HL-60 (cell line): ENCODE data around the gene PNLIPRP3.

ENCODE experiments used
- DNase-seq, 2 experiments: peaks; one replicate each; pipeline ENCODE4 v3.0.0-alpha.2; 2010 to 2020; ENCODE audit warnings: low read depth in 1 of 2, low spot score in 1 of 2
- H3K27ac ChIP-seq: fragments of 250-450 bp; sonication (Bioruptor Pico); replicated peaks from 2 replicates; pipeline ENCODE4 v1.5.1; 2020; ENCODE audit warnings: mild to moderate bottlenecking, moderate library complexity
- H3K27me3 ChIP-seq: fragments of 250-450 bp; sonication (Bioruptor Pico); 2 replicates; pipeline ENCODE4 v1.5.1; 2021; ENCODE audit warnings: mild to moderate bottlenecking, moderate library complexity; ENCODE audit not compliant: insufficient read depth, poor library complexity, severe bottlenecking
- H3K4me3 ChIP-seq: replicated peaks from 2 replicates; pipeline ENCODE4 v1.5.1; 2011; ENCODE audit warnings: mild to moderate bottlenecking, control low read depth, low read length; ENCODE audit not compliant: insufficient read depth
- CTCF ChIP-seq: IDR thresholded peaks from one replicate; pipeline ENCODE4 v1.5.1; 2011; ENCODE audit warnings: low read length, control low read depth, inconsistent platforms; ENCODE audit not compliant: insufficient read depth
- GABPA ChIP-seq: IDR thresholded peaks from 2 replicates; pipeline ENCODE4 v1.6.1; 2012; ENCODE audit warnings: low read depth
- POLR2AphosphoS5 ChIP-seq: IDR thresholded peaks from 2 replicates; pipeline ENCODE4 v1.6.1; 2012; ENCODE audit warnings: low read depth
- REST ChIP-seq: IDR thresholded peaks from 2 replicates; pipeline ENCODE4 v1.6.1; 2012; ENCODE audit warnings: low read depth; ENCODE audit not compliant: insufficient replicate concordance
- SPI1 ChIP-seq: IDR thresholded peaks from 2 replicates; pipeline ENCODE4 v1.6.1; 2012; ENCODE audit warnings: low read depth, mild to moderate bottlenecking, borderline replicate concordance

The PNLIPRP3 gene

DNA sequence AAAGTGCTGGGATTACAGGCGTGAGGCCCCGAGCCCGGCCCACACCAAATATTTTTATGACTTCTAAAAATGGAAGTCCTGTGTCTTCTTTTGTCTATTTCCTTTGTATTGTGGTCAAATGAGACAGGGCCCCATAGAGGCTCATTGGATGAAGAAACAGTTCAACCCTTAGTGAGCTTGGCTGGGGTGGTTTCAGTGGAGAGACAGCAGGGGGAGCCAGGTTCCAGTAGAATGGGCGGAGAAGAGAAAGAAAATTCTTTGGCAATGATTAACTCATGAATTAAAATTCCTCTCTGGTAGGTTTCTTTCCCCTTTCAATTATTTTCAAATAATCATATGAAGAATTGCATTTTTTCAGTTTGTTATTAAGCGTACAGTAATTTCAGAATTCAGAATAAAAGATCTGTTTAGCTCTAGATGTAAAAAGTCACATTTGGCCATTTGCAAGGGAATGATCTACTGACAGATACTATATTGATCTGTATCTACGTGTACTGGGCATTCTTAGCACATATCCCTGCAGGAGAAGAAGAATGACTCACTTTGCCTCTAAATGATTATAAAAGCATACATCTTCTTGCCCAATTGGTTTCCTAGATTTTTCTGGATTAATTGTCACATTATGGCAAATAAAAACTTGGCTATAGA, 43.2 kb downstream of the PNLIPRP3 start:
- H3K27me3 ChIP-seq, result no peaks in the 10 kb centered on the region
- DNase-seq, result peak in 1 of 2 experiments; percentile 24
- H3K4me3 ChIP-seq, result no peak overlapping the region
- peak; percentile 30 for TF ChIP-seq CTCF
- TF ChIP-seq POLR2AphosphoS5, result no peak
- H3K27ac ChIP-seq, result no peak overlapping the region

GRCh38 chr10:116472891-116473290, 45.2 kb downstream of the PNLIPRP3 start:
- H3K27ac ChIP-seq, result no peak overlapping the region
- no peak overlapping the region for H3K4me3 ChIP-seq
- no peaks in the 10 kb centered on the region for H3K27me3 ChIP-seq
- TF ChIP-seq GABPA (no peak), REST (no peak), CTCF (no peak), SPI1 (no peak), POLR2AphosphoS5 (no peak)
- DNase-seq, result no peak

DNA sequence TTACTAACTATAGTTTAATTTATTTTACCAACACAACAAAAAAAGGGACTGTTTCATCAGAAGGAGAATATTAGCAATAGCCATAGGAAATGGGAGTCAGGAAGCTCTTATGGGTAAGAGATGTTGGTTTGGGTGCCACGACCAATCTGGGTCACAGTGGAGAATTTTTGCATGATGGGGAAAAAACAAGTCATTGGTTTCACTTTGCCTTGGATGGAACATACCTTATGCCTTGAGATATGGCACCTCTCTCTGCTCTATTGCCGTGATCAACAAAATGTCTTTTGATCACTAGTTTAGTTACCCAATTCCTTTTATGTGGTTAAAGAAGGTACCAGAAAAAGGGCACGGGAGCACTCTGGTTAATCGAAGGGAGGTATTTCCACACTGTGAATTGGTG, 48.2 kb downstream of the PNLIPRP3 start:
- H3K27ac ChIP-seq, result no peak overlapping the region

More for the DNA sequence above, 48.2 kb downstream of the PNLIPRP3 start:
- Histone ChIP-seq H3K4me3 (no peak overlapping the region), H3K27me3 (no peaks in the 10 kb centered on the region)
- no peak for DNase-seq
- TF ChIP-seq CTCF (no peak), SPI1 (no peak), REST (no peak), GABPA (no peak), POLR2AphosphoS5 (no peak)
